Fibroblast of skin of right quadriceps (primary cell): Measurements from ENCODE around the gene BMP5.
A peak's percentile ranks its signal among the peaks of the same experiment; 100 is the strongest.

Source experiments
- DNase-seq: peaks from one replicate; pipeline ENCODE4 v3.0.0-alpha.2; 2013

BMP5 gene

DNA sequence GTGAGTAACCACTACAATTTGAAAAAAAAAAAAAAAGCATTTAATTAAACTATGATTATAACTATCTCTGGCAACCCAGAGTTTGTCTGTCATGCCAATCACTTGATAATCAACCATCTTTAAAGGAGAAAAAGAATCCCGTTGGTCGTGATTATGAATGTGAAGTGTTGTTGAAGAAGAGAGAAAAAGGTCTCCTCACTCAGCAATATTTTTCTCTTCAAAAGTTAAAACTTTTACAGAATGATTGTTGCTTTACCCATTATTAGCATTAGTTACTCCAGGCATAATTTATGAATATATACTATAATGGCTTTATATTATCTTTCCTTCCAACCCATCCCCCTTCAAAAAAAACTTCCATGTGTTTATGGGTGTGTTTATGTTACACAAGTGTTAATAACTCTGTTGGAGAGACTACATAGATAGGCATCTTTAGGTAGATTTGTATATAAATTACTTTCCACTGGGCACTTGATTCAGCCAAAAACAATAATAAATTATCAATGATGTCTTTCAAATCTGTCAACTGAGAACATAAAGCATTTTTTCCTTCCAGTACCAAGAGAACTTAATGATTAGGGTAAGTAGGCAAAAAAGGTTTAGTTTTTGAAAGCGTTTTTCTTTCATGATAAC, 5.1 kb downstream of the BMP5 start:
- DNase-seq: no peak

- DNase-seq: no peak
These were observed 5.7 kb downstream of the BMP5 start for GRCh38 chr6:55869674-55870073.

GRCh38 chr6:55868771-55869479, 6.5 kb downstream of the BMP5 start:
- no peak for DNase-seq

GRCh38 chr6:55868176-55868575, 7.2 kb downstream of the BMP5 start:
- no peak for DNase-seq

GRCh38 chr6:55866128-55866527, 9.3 kb downstream of the BMP5 start:
- no peak for DNase-seq

DNA sequence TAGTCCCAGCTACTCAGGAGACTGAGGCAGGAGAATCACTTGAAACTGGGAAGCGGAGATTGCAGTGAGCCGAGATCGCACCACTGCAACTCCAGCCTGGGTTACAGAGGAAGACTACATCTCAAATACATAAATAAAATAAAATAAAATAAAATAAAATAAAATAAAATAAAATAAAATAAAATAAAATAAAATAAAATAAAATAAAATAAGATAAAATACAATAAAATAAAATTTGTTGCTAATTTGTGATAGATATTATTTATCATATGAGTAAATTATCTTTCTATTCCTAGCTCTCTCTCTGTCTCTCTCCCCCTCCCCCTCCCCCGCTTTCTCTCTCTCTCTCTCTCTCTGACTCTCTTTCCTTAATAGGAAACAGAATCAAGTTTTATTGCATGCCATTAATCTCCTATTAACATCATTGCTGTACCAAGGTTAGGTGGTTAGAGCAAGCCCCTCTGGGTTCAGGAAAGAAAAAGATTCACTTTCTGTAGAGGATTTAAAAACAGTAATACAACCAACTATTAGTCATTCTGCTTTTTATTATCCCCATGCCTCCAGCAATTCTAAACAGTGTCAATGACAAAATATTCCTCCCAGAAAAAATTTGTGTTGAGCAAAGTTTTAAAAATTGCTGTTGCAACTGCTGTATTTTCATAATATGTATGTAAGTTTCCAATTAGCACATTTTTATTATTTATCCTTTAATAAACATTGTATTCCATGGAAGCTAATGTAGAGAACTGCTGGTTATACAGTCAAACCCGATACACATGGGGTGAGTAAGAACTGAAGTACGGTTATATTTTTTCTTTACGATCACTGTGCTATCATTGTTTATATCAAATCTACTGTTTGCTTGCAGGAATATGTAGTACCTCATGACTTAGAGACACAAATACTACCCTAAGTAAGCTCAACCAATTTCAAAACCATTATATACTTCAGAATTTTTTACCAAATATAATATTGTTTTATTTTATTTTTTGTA, 22.1 kb downstream of the BMP5 start:
- peak; percentile 1 for DNase-seq

DNA sequence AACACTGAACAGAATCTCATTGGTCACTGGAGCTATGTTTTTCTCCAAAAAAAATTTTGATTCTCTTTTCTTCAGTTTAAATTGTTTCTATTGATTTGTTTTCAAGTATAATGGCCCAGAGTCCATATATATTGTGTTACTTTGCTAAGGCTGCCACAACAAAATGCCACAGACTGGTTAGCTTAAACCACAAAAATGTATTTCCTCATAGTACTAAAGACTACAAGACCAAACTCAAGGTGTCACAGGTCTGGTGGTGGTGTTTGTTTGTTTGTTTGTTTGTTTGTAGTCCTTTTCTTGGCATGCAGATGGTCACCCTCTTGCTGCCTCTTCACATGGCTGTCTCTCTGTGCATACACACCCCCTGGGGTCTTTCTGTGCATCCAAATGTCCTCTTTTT, 34.0 kb downstream of the BMP5 start:
- DNase-seq: no peak

DNA sequence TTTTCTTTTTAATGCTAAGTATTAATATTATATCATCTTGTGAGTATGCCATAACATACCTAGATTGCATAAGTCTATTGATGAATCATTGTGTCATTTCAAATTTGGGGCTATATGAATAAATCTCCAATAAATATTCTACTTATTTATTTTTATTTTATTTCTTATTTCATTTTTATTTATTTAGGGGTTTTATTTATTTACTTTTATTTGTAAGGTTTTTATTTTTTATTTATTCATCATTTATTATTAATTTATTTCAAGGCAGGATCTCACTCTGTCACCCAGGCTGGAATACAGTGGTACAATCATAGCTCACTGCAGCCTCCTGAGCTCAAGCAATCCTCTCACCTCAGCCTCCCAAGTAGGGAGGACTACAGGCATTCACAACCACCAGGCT, 36.3 kb downstream of the BMP5 start:
- DNase-seq: no peak

DNA sequence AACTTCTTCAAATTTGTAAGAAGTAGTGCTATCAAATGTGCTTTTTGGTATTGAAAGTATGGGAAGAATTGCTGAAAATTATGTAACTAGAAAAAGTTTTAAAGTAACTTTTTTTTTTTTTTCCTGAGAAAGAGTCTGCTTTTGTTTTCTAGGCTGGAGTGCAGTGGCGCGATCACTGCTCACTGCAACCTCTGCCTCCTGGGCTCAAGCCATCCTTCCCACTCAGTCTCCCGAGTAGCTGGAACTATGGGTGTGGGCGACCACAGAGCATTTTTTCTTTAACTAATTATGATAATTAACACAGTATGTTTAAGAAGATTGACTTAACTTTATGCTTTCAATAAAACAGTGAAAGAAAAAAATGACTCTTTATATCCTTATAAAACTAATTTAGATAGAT, 38.4 kb downstream of the BMP5 start:
- no peak for DNase-seq

DNA sequence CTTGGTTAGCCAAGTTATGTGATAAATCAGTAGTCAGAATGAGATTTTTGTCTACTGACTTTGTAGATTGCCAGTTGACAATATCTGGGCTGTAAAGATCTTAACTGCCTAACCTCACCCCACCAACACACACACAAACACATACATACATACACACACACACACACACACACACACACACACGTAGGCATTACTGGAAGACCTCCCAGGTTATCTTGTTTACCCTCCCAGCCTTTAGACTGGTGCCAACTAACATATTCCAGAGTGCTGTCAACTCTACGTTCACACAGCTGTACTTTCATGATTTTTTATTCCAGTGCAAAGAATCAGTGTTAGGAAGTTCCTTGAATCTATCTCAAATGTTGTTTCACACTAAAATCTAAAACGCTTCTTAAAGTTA, 38.9 kb downstream of the BMP5 start:
- no peak for DNase-seq

DNA sequence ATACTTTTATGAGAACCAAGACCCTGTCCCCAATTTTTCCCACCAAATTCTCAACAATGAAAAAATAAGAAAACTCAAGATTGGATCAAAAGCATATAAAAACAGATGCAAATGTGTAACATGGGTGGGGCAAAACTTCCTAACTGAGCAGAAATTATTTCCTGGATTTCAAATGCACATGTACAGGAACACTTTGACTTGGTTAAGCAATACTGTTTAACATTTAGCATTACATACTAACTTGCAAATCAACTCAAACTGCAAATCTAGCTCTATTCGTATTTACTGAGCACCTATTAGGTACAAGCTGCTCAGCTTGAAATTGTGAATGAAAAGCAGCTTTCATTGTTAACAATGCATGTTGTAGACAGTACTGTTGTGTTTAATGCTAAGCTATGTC, 40.2 kb downstream of the BMP5 start:
- DNase-seq: no peak

GRCh38 chr6:55833284-55833683, 42.1 kb downstream of the BMP5 start:
- DNase-seq: no peak

GRCh38 chr6:55827818-55828522, 47.4 kb downstream of the BMP5 start:
- peak; percentile 20 for DNase-seq

- no peak for DNase-seq
These were observed 48.4 kb downstream of the BMP5 start for GRCh38 chr6:55826941-55827340.

DNA sequence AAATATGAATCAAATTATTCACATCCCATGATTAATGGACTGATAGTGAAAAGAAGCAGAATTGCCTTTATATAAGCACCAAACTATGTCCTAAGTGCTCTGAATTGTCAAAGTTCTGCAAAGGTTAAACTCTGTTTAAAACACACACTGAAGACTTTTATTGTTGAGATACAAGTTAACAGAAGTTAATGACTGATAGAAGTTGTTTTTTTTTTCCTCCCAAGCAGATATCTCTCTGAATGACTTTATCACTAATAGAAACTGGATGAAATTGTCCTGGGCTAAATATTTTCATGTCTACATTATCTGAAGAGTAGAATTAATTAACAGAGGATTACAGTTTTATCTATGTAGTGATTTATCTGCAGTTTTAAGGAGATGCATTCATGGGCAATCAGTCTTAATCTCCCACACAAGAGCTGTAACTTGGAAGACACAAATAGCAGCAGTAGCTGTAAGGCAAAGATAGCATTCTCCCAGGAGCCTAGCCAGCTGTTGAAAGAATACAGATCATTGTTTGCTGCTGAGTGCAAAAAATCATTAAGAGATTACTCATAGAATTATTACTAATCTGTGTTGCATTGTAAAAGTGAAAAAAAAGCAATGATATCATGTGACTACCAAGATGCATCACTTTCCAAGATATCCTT, 49.9 kb downstream of the BMP5 start:
- DNase-seq: peak; percentile 70

DNA sequence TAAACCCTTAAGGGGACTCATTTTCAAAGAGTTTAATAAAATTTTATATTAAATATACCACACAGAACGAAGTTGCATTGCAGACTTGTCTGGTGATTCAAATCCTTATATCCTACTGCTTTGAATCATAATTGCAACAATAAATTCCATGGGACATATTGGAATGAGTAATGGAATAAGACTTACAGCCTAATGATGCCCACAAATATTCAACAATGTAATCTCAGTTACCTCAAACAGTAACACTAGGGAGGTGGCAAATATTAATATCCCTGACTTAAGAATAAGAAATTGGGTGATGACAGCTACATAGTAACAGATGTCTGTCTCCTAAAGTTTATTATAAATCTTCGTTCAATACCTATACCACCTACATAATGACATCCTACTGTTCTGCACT, 52.6 kb downstream of the BMP5 start:
- DNase-seq: peak; percentile 74

- DNase-seq: no peak
These were observed 53.4 kb downstream of the BMP5 start for GRCh38 chr6:55822005-55822404.

- DNase-seq: no peak
These were observed 54.7 kb downstream of the BMP5 start for GRCh38 chr6:55820696-55821095.

DNA sequence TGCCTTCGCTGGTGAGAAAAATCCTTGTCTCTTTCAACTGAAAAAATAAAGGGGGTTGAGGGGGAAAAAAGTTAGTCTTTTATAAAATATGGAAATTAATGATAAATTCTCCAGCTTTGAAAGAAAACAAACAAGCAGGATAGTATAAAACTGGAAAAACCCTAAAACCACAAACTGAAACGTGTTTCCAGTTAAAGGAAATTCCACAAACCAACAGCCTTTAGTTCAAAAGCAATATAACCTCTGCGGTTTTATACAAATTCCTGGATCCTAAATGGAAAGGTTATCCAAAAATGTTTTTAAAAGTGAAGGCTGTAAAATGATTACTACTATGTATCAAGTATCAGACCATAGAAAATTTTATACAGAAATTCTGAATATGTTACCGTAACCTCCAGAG, 55.6 kb downstream of the BMP5 start:
- peak; percentile 9 for DNase-seq

- no peak for DNase-seq
These were observed 56.9 kb downstream of the BMP5 start for GRCh38 chr6:55818482-55818881.

GRCh38 chr6:55812509-55812908, 62.9 kb downstream of the BMP5 start:
- no peak for DNase-seq

GRCh38 chr6:55811074-55811473, 64.3 kb downstream of the BMP5 start:
- no peak for DNase-seq

DNA sequence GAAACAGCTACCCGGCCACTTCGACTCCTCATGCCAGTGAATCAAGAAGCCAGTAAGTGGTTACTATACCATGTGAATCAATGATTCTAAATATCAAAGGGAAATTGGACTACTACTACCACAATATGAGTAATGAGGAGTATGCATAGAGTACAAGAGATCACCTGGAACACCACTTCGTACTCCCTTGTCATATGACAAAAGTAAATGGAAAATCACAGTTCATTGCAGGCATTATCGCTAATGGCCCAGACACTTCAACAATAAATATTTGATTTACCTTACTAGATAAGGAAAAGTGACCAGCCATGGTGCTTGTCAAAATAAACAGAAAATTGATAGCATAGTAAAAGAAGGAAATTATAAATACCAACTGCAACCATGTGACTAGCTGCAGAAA, 73.1 kb downstream of the BMP5 start:
- no peak for DNase-seq
